WTC11 (cell line): ENCODE measurements around the gene LYSMD3. TPM values are rescaled to one million over a fixed set of nuclear protein-coding genes. Genes with fewer than 3 reads are reported as not detected.

Experiments used
- AFF4 ChIP-seq: sonication (generic); formaldehyde crosslinking; IDR thresholded peaks from 2 replicates; pipeline ENCODE4 v1.8.1; 2023; ENCODE audit warnings: mild to moderate bottlenecking, missing genetic modification reagents, borderline replicate concordance
- ARID4B ChIP-seq: sonication (generic); formaldehyde crosslinking; IDR thresholded peaks from 2 replicates; pipeline ENCODE4 v1.8.0; 2023; ENCODE audit warnings: missing genetic modification reagents, mild to moderate bottlenecking, borderline replicate concordance
- ATF3 ChIP-seq: sonication (generic); formaldehyde crosslinking; conservative IDR thresholded peaks from 2 replicates; pipeline ENCODE4 v1.8.1; 2022; ENCODE audit warnings: mild to moderate bottlenecking, missing genetic modification reagents
- CDX4 ChIP-seq: fragments of 250-450 bp; sonication (Bioruptor Pico); IDR thresholded peaks from 2 replicates; pipeline ENCODE4 v1.9.0; 2021; ENCODE audit warnings: moderate library complexity, mild to moderate bottlenecking, inconsistent platforms, borderline replicate concordance
- ELF4 ChIP-seq: sonication (generic); formaldehyde crosslinking; IDR thresholded peaks from 2 replicates; pipeline ENCODE4 v1.8.1; 2022; ENCODE audit warnings: low read depth, mild to moderate bottlenecking, moderate library complexity, missing genetic modification reagents
- FOXP4 ChIP-seq: sonication (generic); formaldehyde crosslinking; IDR thresholded peaks from 2 replicates; pipeline ENCODE4 v1.8.0; 2022; ENCODE audit warnings: mild to moderate bottlenecking, missing genetic modification reagents
- HMGXB4 ChIP-seq: sonication (generic); formaldehyde crosslinking; IDR thresholded peaks from 2 replicates; pipeline ENCODE4 v1.8.1; 2023; ENCODE audit warnings: mild to moderate bottlenecking, moderate library complexity, missing genetic modification reagents
- MLX ChIP-seq: sonication (generic); formaldehyde crosslinking; IDR thresholded peaks from 2 replicates; pipeline ENCODE4 v1.8.1; 2023; ENCODE audit warnings: mild to moderate bottlenecking, missing genetic modification reagents, moderate library complexity
- MXD4 ChIP-seq: fragments of 250-450 bp; sonication (Bioruptor Pico); IDR thresholded peaks from 2 replicates; pipeline ENCODE4 v1.8.0; 2021; ENCODE audit warnings: mild to moderate bottlenecking, moderate library complexity, borderline replicate concordance
- PRRX2 ChIP-seq: fragments of 250-450 bp; sonication (Bioruptor Pico); IDR thresholded peaks from 2 replicates; pipeline ENCODE4 v1.8.0; 2021; ENCODE audit warnings: mild to moderate bottlenecking
- RELA ChIP-seq: sonication (generic); formaldehyde crosslinking; IDR thresholded peaks from 2 replicates; pipeline ENCODE4 v1.8.1; 2022; ENCODE audit warnings: missing genetic modification reagents, mild to moderate bottlenecking, borderline replicate concordance
- SMAD4 ChIP-seq: sonication (generic); formaldehyde crosslinking; IDR thresholded peaks from 2 replicates; pipeline ENCODE4 v1.8.0; 2022; ENCODE audit warnings: mild to moderate bottlenecking, missing genetic modification reagents
- STAT6 ChIP-seq: sonication (generic); formaldehyde crosslinking; conservative IDR thresholded peaks from 2 replicates; pipeline ENCODE4 v1.8.1; 2023; ENCODE audit warnings: mild to moderate bottlenecking, low read depth, missing genetic modification reagents, moderate library complexity
- TP53 ChIP-seq: sonication (generic); formaldehyde crosslinking; IDR thresholded peaks from 2 replicates; pipeline ENCODE4 v1.8.1; 2023; ENCODE audit warnings: mild to moderate bottlenecking, missing genetic modification reagents
- ZBTB21 ChIP-seq: sonication (generic); formaldehyde crosslinking; IDR thresholded peaks from 2 replicates; pipeline ENCODE4 v1.8.1; 2023; ENCODE audit warnings: mild to moderate bottlenecking, missing genetic modification reagents, borderline replicate concordance
- ZBTB43 ChIP-seq: sonication (generic); formaldehyde crosslinking; IDR thresholded peaks from 2 replicates; pipeline ENCODE4 v1.8.1; 2023; ENCODE audit warnings: mild to moderate bottlenecking, missing genetic modification reagents
- ZNF263 ChIP-seq: sonication (generic); formaldehyde crosslinking; IDR thresholded peaks from 2 replicates; pipeline ENCODE4 v1.8.1; 2022; ENCODE audit warnings: low read depth, mild to moderate bottlenecking, moderate library complexity, missing genetic modification reagents
- ZNF416 ChIP-seq: fragments of 250-450 bp; sonication (Bioruptor Pico); IDR thresholded peaks from 2 replicates; pipeline ENCODE4 v1.9.0; 2021; ENCODE audit warnings: mild to moderate bottlenecking, inconsistent platforms
- total RNA-seq: library from RNA; stranded (reverse); gene quantifications from 3 replicates; pipeline ENCODE4 v1.2.3, GENCODE V29; 2021

Gene LYSMD3
- total RNA-seq, 1 experiment from 2014 or later: 15.8 TPM

- TF ChIP-seq ATF3 (CRISPR knock-in tag): 0 out of 2 replicates have a peak, but pooled peaks have one; percentile 39
- TF ChIP-seq MLX (CRISPR knock-in tag): 0 out of 2 replicates have a peak, but pooled peaks have one; percentile 73
- TF ChIP-seq ZBTB43: peak; percentile 78
- TF ChIP-seq ZBTB21 (CRISPR knock-in tag): no peak
- no peak; the same call in 1 of the 2 replicates for TF ChIP-seq ARID4B (CRISPR knock-in tag)
- TF ChIP-seq PRRX2 (CRISPR knock-in tag): no peak
- TF ChIP-seq STAT6: no peak; the same call in 1 of the 2 replicates
- no peak for TF ChIP-seq CDX4
- TF ChIP-seq SMAD4 (CRISPR knock-in tag): peak; percentile 81; the same call in 1 of the 2 replicates
- TF ChIP-seq MXD4: no peak
- peak; percentile 10; the same call in 1 of the 2 replicates for TF ChIP-seq TP53
- TF ChIP-seq ELF4 (CRISPR knock-in tag): no peak
- TF ChIP-seq HMGXB4 (CRISPR knock-in tag): peak; percentile 97
- TF ChIP-seq FOXP4 (CRISPR knock-in tag): peak; percentile 87
- TF ChIP-seq AFF4 (CRISPR knock-in tag): peak; percentile 54; the same call in 1 of the 2 replicates
- TF ChIP-seq ZNF263 (CRISPR knock-in tag): peak; percentile 47; the same call in 1 of the 2 replicates
- no peak for TF ChIP-seq ZNF416 (CRISPR knock-in tag)
- no peak for TF ChIP-seq RELA (CRISPR knock-in tag)
Measured at GRCh38 chr5:90474235-90475107, 54.9 kb downstream of the LYSMD3 start, which contains the start of the genes MBLAC2 and POLR3G (continued).
